Measurements from ENCODE around the gene EIF3A. TPM values are rescaled to one million over a fixed set of nuclear protein-coding genes. Genes with fewer than 3 reads are reported as not detected.

Gene EIF3A
- total RNA-seq, 1 donor from 2014 or later = 146 TPM

GRCh38 chr10:119001717-119002500, 78.7 kb downstream of the EIF3A start:
- FAIRE-seq (no peak), DNase-seq (ENCODE audit: low read depth) (no peak)
- Histone ChIP-seq H3K27me3 (ENCODE audit: insufficient read depth, low read length) (peaks cover 5% of the 10 kb centered on the region), H3K36me3 (ENCODE audit: insufficient read depth, low read length) (no peaks in the 10 kb centered on the region), H3K9me3 (ENCODE audit: insufficient read depth, low read depth, low read length) (no peaks in the 10 kb centered on the region), H2AFZ (ENCODE audit: low read depth, low read length) (no peak overlapping the region), H3K9ac (ENCODE audit: low read length) (no peak overlapping the region), H4K20me1 (ENCODE audit: insufficient read depth, low read length) (peaks cover 9% of the 10 kb centered on the region), H3K4me2 (ENCODE audit: low read length) (no peak overlapping the region), H3K79me2 (ENCODE audit: insufficient read depth, low read length) (no peaks in the 10 kb centered on the region), H3K4me1 (ENCODE audit: insufficient read depth, low read length) (peaks cover 13% of the 10 kb centered on the region), H3K4me3 (ENCODE audit: insufficient read depth, low read depth, low read length) (no peak overlapping the region), H3K27ac (ENCODE audit: low read depth, low read length) (no peak overlapping the region)
- peaks cover 21% of the 10 kb centered on the region for H3K4me1 Mint-ChIP-seq (ENCODE audit: low read depth, unreplicated experiment)
- H3K9me3 Mint-ChIP-seq (ENCODE audit: unreplicated experiment) = peaks cover 4% of the 10 kb centered on the region
- peaks cover 3% of the 10 kb centered on the region for H3K27me3 Mint-ChIP-seq (ENCODE audit: low read depth, unreplicated experiment)
- H3K4me3 Mint-ChIP-seq (ENCODE audit: unreplicated experiment) = no peak overlapping the region
- H3K27ac Mint-ChIP-seq (ENCODE audit: unreplicated experiment) = no peak overlapping the region
- H3K36me3 Mint-ChIP-seq (ENCODE audit: low read depth, unreplicated experiment) = peaks cover 3% of the 10 kb centered on the region
- TF ChIP-seq CTCF (IDR thresholded peaks at IDR 0.05; ENCODE audit: insufficient read depth, low read depth, low read length) (no peak), EZH2 (IDR thresholded peaks at IDR 0.05; ENCODE audit: insufficient read depth, low read length) (no peak)

- FAIRE-seq (no peak), DNase-seq (ENCODE audit: low read depth) (no peak)
- no peak overlapping the region for H3K4me3 ChIP-seq (ENCODE audit: insufficient read depth, low read depth, low read length)
- no peak for TF ChIP-seq EZH2 (IDR thresholded peaks at IDR 0.05; ENCODE audit: insufficient read depth, low read length)
- TF ChIP-seq CTCF (IDR thresholded peaks at IDR 0.05; ENCODE audit: insufficient read depth, low read depth, low read length) = no peak
- no peaks in the 10 kb centered on the region for H3K9me3 ChIP-seq (ENCODE audit: insufficient read depth, low read depth, low read length)
- Mint-ChIP-seq H3K36me3 (ENCODE audit: low read depth, unreplicated experiment) (peaks cover 3% of the 10 kb centered on the region), H3K4me1 (ENCODE audit: low read depth, unreplicated experiment) (no peaks in the 10 kb centered on the region), H3K27ac (ENCODE audit: unreplicated experiment) (no peak overlapping the region), H3K9me3 (ENCODE audit: unreplicated experiment) (peaks cover 4% of the 10 kb centered on the region), H3K4me3 (ENCODE audit: unreplicated experiment) (no peak overlapping the region), H3K27me3 (ENCODE audit: low read depth, unreplicated experiment) (peaks cover 6% of the 10 kb centered on the region)
- no peaks in the 10 kb centered on the region for H3K4me1 ChIP-seq (ENCODE audit: insufficient read depth, low read length)
- no peaks in the 10 kb centered on the region for H3K36me3 ChIP-seq (ENCODE audit: insufficient read depth, low read length)
- no peak overlapping the region for H3K27ac ChIP-seq (ENCODE audit: low read depth, low read length)
- H2AFZ ChIP-seq (ENCODE audit: low read depth, low read length) = no peak overlapping the region
- H3K4me2 ChIP-seq (ENCODE audit: low read length) = no peak overlapping the region
- H4K20me1 ChIP-seq (ENCODE audit: insufficient read depth, low read length) = no peaks in the 10 kb centered on the region
- no peak overlapping the region for H3K9ac ChIP-seq (ENCODE audit: low read length)
- H3K27me3 ChIP-seq (ENCODE audit: insufficient read depth, low read length) = peaks cover 2% of the 10 kb centered on the region
- no peaks in the 10 kb centered on the region for H3K79me2 ChIP-seq (ENCODE audit: insufficient read depth, low read length)
Measured at GRCh38 chr10:118998183-118998582, 82.4 kb downstream of the EIF3A start.

- H3K4me2 ChIP-seq (ENCODE audit: low read length) = no peak overlapping the region
Measured at GRCh38 chr10:118997379-118997778, 83.2 kb downstream of the EIF3A start.

More at GRCh38 chr10:118997379-118997778, 83.2 kb downstream of the EIF3A start:
- peaks cover 3% of the 10 kb centered on the region for H3K36me3 Mint-ChIP-seq (ENCODE audit: low read depth, unreplicated experiment)
- Histone ChIP-seq H3K4me1 (ENCODE audit: insufficient read depth, low read length) (no peaks in the 10 kb centered on the region), H3K4me3 (ENCODE audit: insufficient read depth, low read depth, low read length) (no peak overlapping the region), H3K36me3 (ENCODE audit: insufficient read depth, low read length) (no peaks in the 10 kb centered on the region), H3K27me3 (ENCODE audit: insufficient read depth, low read length) (peaks cover 2% of the 10 kb centered on the region), H3K9me3 (ENCODE audit: insufficient read depth, low read depth, low read length) (no peaks in the 10 kb centered on the region), H3K79me2 (ENCODE audit: insufficient read depth, low read length) (no peaks in the 10 kb centered on the region), H3K9ac (ENCODE audit: low read length) (no peak overlapping the region), H2AFZ (ENCODE audit: low read depth, low read length) (no peak overlapping the region), H4K20me1 (ENCODE audit: insufficient read depth, low read length) (no peaks in the 10 kb centered on the region), H3K27ac (ENCODE audit: low read depth, low read length) (no peak overlapping the region)
- DNase-seq (ENCODE audit: low read depth) (no peak), FAIRE-seq (no peak)
- TF ChIP-seq EZH2 (IDR thresholded peaks at IDR 0.05; ENCODE audit: insufficient read depth, low read length) (no peak), CTCF (IDR thresholded peaks at IDR 0.05; ENCODE audit: insufficient read depth, low read depth, low read length) (no peak)
- no peak overlapping the region for H3K4me3 Mint-ChIP-seq (ENCODE audit: unreplicated experiment)
- peaks cover 4% of the 10 kb centered on the region for H3K9me3 Mint-ChIP-seq (ENCODE audit: unreplicated experiment)
- H3K27me3 Mint-ChIP-seq (ENCODE audit: low read depth, unreplicated experiment) = peaks cover 9% of the 10 kb centered on the region
- H3K4me1 Mint-ChIP-seq (ENCODE audit: low read depth, unreplicated experiment) = no peaks in the 10 kb centered on the region
- H3K27ac Mint-ChIP-seq (ENCODE audit: unreplicated experiment) = no peak overlapping the region

All from astrocyte (in vitro differentiated cells and primary cell).